OCI-LY3 (cell line): ENCODE measurements around the gene SPARCL1.
A peak's percentile ranks its signal among the peaks of the same experiment; 100 is the strongest.
"Not testable (repeated sequence)": the region's sequence is repeated elsewhere in the genome, so short reads cannot be mapped to it uniquely, and the experiment has no call there.

Experiments
- H2AFZ ChIP-seq: fragments of 200-600, 300-600 bp; shearing (Covaris generic); 2 replicates; pipeline ENCODE4 v1.6.0; 2014; ENCODE audit warnings: antibody characterized with exemption, low read depth, low read length
- H3K27ac ChIP-seq: fragments of 200-600, 300-600 bp; sonication (generic); 2 replicates; pipeline ENCODE4 v1.5.1; 2014; ENCODE audit warnings: mild to moderate bottlenecking, low read length, moderate library complexity, mixed read lengths
- H3K27me3 ChIP-seq: fragments of 200-600, 300-600 bp; sonication (generic); 2 replicates; pipeline ENCODE4 v1.6.1; 2014; ENCODE audit warnings: low read depth, low read length, mixed read lengths
- H3K36me3 ChIP-seq: fragments of 200-600, 300-600 bp; sonication (generic); replicated peaks from 2 replicates; pipeline ENCODE3; 2014; ENCODE audit warnings: low read depth, low read length, mixed read lengths
- H3K4me1 ChIP-seq: fragments of 300-600, 200-600 bp; sonication (generic); 2 replicates; pipeline ENCODE4 v1.6.1; 2014; ENCODE audit warnings: low read length, mixed read lengths
- H3K4me2 ChIP-seq: fragments of 200-600, 300-600 bp; sonication (generic); 2 replicates; pipeline ENCODE4 v1.6.1; 2014; ENCODE audit warnings: low read length, mixed read lengths
- H3K4me3 ChIP-seq: fragments of 300-600, 200-600 bp; sonication (generic); 2 replicates; pipeline ENCODE4 v1.5.1; 2014; ENCODE audit warnings: antibody characterized with exemption, mild to moderate bottlenecking, low read length, moderate library complexity
- H3K79me2 ChIP-seq: fragments of 300-600, 200-600 bp; shearing (Covaris generic); 2 replicates; pipeline ENCODE4 v1.6.1; 2014; ENCODE audit warnings: mild to moderate bottlenecking, low read length, mixed read lengths
- H3K9ac ChIP-seq: fragments of 300-600, 200-600 bp; shearing (Covaris generic); 2 replicates; pipeline ENCODE4 v1.6.0; 2014; ENCODE audit warnings: mild to moderate bottlenecking, low read length, moderate library complexity
- H3K9me3 ChIP-seq: fragments of 200-600, 300-600 bp; shearing (Covaris generic); 2 replicates; pipeline ENCODE4 v1.6.1; 2014; ENCODE audit warnings: low read length, mixed read lengths; ENCODE audit not compliant: insufficient read depth
- H4K20me1 ChIP-seq: fragments of 200-600, 300-600 bp; sonication (generic); 2 replicates; pipeline ENCODE4 v1.6.1; 2016; ENCODE audit warnings: low read length, mixed read lengths; ENCODE audit not compliant: insufficient read depth
- CTCF ChIP-seq: fragments of 200-600, 300-600 bp; sonication (generic); IDR thresholded peaks from 2 replicates; pipeline ENCODE4 v1.5.1; 2014; ENCODE audit warnings: antibody characterized with exemption, low read length, low read depth
- EZH2phosphoT487 ChIP-seq: fragments of 200-600 bp; shearing (Covaris generic); IDR thresholded peaks from 2 replicates; pipeline ENCODE4 v1.6.1; 2018; ENCODE audit warnings: antibody characterized with exemption, mixed run types, low read depth

SPARCL1 gene

GRCh38 chr4:87490664-87491369 lies 38.4 kb downstream of the SPARCL1 start:
- peaks cover 10% of the 10 kb centered on the region for H3K4me1 ChIP-seq
- no peaks in the 10 kb centered on the region for H3K27me3 ChIP-seq
- no peak overlapping the region for H2AFZ ChIP-seq
- no peak overlapping the region for H3K4me3 ChIP-seq
- H3K79me2 ChIP-seq: no peaks in the 10 kb centered on the region
- no peaks in the 10 kb centered on the region for H3K9me3 ChIP-seq
- H3K36me3 ChIP-seq: no peaks in the 10 kb centered on the region
- no peaks in the 10 kb centered on the region for H4K20me1 ChIP-seq
- H3K27ac ChIP-seq: no peak overlapping the region
- H3K9ac ChIP-seq: no peak overlapping the region
- TF ChIP-seq CTCF (no peak), EZH2phosphoT487 (no peak)
- H3K4me2 ChIP-seq: peak overlapping the region; percentile 26

- Histone ChIP-seq H3K27me3 (no peaks in the 10 kb centered on the region), H3K79me2 (no peaks in the 10 kb centered on the region), H3K27ac (no peak overlapping the region), H2AFZ (no peak overlapping the region), H4K20me1 (no peaks in the 10 kb centered on the region), H3K4me1 (peaks cover 10% of the 10 kb centered on the region), H3K4me2 (no peak overlapping the region), H3K36me3 (no peaks in the 10 kb centered on the region), H3K9ac (no peak overlapping the region), H3K4me3 (no peak overlapping the region), H3K9me3 (no peaks in the 10 kb centered on the region)
- TF ChIP-seq CTCF: no peak
- TF ChIP-seq EZH2phosphoT487: no peak
Observed at GRCh38 chr4:87489678-87490077, 39.5 kb downstream of the SPARCL1 start.

GRCh38 chr4:87488666-87489065 lies 40.5 kb downstream of the SPARCL1 start:
- not testable (repeated sequence) for H3K9ac ChIP-seq, H3K79me2 ChIP-seq, H3K9me3 ChIP-seq, H4K20me1 ChIP-seq, H3K36me3 ChIP-seq, H2AFZ ChIP-seq, H3K27ac ChIP-seq, H3K4me3 ChIP-seq, H3K4me2 ChIP-seq, H3K27me3 ChIP-seq, H3K4me1 ChIP-seq

GRCh38 chr4:87483247-87483646 lies 45.9 kb downstream of the SPARCL1 start:
- not testable (repeated sequence) for H3K27ac ChIP-seq, H3K4me3 ChIP-seq, H4K20me1 ChIP-seq, H3K4me1 ChIP-seq, H3K79me2 ChIP-seq, H3K9ac ChIP-seq, H3K27me3 ChIP-seq, H3K9me3 ChIP-seq, H3K36me3 ChIP-seq, H3K4me2 ChIP-seq, H2AFZ ChIP-seq

GRCh38 chr4:87481377-87481776 lies 47.8 kb downstream of the SPARCL1 start:
- Histone ChIP-seq H3K36me3 (no peaks in the 10 kb centered on the region), H3K4me1 (no peaks in the 10 kb centered on the region), H3K9me3 (no peaks in the 10 kb centered on the region), H2AFZ (no peak overlapping the region), H3K9ac (no peak overlapping the region), H3K27ac (no peak overlapping the region), H3K4me2 (no peak overlapping the region), H3K4me3 (no peak overlapping the region), H4K20me1 (no peaks in the 10 kb centered on the region), H3K79me2 (no peaks in the 10 kb centered on the region), H3K27me3 (no peaks in the 10 kb centered on the region)
- no peak for TF ChIP-seq CTCF
